ENCODE results near the gene ARMCX2. TPM values are rescaled to one million over a fixed set of nuclear protein-coding genes. Genes with fewer than 3 reads are reported as not detected.

ARMCX2 gene
- total and polyA plus RNA-seq, 4 donors: 13.5 to 58.4 (median 24.2) TPM

DNA sequence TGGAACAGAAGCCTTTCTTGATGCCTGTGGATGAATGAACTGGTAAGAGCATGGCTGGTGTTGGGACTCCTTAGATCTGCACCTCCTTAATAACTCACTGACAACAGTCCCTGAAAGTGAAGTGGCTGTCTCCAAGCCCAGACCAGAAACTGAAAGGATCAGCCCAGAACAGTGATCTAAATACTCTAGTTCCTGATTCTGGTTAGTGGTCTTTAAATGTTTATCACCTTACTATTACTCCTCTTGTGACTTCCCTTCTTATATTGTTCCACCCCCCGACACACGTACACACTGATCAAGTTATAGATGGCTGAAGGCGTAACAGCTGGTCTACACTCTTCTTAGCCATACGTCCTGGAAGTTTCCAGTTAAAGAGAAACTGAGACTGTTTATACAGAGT, 33.8 kb upstream of the ARMCX2 start:
- ATAC-seq (ENCODE audit: insufficient read depth, low FRiP score) (no peak), DNase-seq (no peak)
- 67 to 75% methylated on average over 4 of the region's 4 CpGs for WGBS, 2 donors
- H3K4me3 ChIP-seq: no peak overlapping the region
- H3K4me1 ChIP-seq (ENCODE audit: control insufficient read depth in 5 of 5, insufficient read depth in 5 of 5, low read length in 5 of 5): no peaks in the 10 kb centered on the region
- H3K9me3 ChIP-seq (ENCODE audit: control insufficient read depth in 4 of 4, insufficient read depth in 3 of 4, low read length in 3 of 4): peaks cover 0 to 2% (median 0%) of the 10 kb centered on the region in 4 donors
- H3K27me3 ChIP-seq (ENCODE audit: control insufficient read depth in 3 of 3, insufficient read depth in 3 of 3, low read length in 2 of 3): peaks cover 0 to 23% (median 7%) of the 10 kb centered on the region in 3 donors
- TF ChIP-seq, protein P1, sequence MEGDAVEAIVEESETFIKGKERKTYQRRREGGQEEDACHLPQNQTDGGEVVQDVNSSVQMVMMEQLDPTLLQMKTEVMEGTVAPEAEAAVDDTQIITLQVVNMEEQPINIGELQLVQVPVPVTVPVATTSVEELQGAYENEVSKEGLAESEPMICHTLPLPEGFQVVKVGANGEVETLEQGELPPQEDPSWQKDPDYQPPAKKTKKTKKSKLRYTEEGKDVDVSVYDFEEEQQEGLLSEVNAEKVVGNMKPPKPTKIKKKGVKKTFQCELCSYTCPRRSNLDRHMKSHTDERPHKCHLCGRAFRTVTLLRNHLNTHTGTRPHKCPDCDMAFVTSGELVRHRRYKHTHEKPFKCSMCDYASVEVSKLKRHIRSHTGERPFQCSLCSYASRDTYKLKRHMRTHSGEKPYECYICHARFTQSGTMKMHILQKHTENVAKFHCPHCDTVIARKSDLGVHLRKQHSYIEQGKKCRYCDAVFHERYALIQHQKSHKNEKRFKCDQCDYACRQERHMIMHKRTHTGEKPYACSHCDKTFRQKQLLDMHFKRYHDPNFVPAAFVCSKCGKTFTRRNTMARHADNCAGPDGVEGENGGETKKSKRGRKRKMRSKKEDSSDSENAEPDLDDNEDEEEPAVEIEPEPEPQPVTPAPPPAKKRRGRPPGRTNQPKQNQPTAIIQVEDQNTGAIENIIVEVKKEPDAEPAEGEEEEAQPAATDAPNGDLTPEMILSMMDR (IDR thresholded peaks at IDR 0.05; ENCODE audit: control extremely low read depth, extremely low read depth): no peak
- no peak overlapping the region for H3K27ac ChIP-seq (ENCODE audit: low read depth in 1 of 2, low read length in 1 of 2)
- no peak overlapping the region for H3K9ac ChIP-seq (ENCODE audit: insufficient read depth in 1 of 2, low read length in 2 of 2)
- no peaks in the 10 kb centered on the region for H3K36me3 ChIP-seq (ENCODE audit: control insufficient read depth in 4 of 4, insufficient read depth in 4 of 4, low read length in 4 of 4)

DNA sequence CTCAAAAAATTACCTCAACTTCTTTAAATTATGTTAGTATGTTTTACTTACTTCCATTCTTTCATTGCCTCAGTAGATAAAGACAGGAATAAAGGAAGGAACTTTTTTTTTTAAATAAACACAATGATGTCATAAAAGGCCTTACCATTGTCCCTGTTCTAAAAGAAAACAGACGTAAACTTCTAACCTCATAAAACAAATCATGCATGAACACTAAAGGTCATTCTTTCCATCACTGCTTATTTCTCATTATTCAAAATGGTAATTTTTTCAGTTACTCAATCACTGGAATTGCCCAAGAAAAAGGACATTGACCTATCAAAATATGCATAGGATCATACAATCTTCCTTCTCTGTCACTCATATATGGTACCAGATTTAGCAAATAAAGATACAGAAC, 32.2 kb upstream of the ARMCX2 start:
- H3K36me3 ChIP-seq (ENCODE audit: control insufficient read depth in 4 of 4, insufficient read depth in 4 of 4, low read length in 4 of 4): no peaks in the 10 kb centered on the region
- no peak overlapping the region for H3K27ac ChIP-seq (ENCODE audit: low read depth in 1 of 2, low read length in 1 of 2)
- H3K4me3 ChIP-seq: no peak overlapping the region
- peaks cover 0 to 1% (median 0%) of the 10 kb centered on the region in 4 donors for H3K9me3 ChIP-seq (ENCODE audit: control insufficient read depth in 4 of 4, insufficient read depth in 3 of 4, low read length in 3 of 4)
- WGBS, 2 donors: 59 to 65% methylated on average over 1 of the region's 1 CpG
- H3K27me3 ChIP-seq (ENCODE audit: control insufficient read depth in 3 of 3, insufficient read depth in 3 of 3, low read length in 2 of 3): peaks cover 3 to 29% (median 7%) of the 10 kb centered on the region in 3 donors
- DNase-seq (no peak), ATAC-seq (ENCODE audit: insufficient read depth, low FRiP score) (no peak)
- no peak overlapping the region for H3K9ac ChIP-seq (ENCODE audit: insufficient read depth in 1 of 2, low read length in 2 of 2)
- TF ChIP-seq, protein P1 (IDR thresholded peaks at IDR 0.05; ENCODE audit: control extremely low read depth, extremely low read depth): no peak
- no peaks in the 10 kb centered on the region for H3K4me1 ChIP-seq (ENCODE audit: control insufficient read depth in 5 of 5, insufficient read depth in 5 of 5, low read length in 5 of 5)

DNA sequence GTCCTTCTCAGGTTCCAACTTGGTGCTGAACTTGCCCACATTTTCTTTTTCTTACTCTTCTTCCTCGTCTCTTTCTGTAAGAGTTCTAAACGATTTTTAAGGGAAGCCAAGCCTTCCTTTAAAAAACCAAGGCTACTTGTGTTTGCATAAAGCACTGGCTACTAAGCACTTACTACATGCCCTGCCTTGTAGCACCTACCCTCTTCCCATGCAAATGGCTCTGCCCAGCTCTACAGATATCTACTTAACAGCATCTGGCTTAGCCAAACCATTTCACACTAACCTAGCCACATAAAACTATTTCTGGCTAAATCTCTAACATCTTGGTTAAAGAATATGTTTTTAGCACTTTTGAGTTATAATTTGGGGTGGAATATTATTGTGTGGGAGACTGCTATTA, 26.9 kb upstream of the ARMCX2 start:
- H3K27ac ChIP-seq (ENCODE audit: low read depth in 1 of 2, low read length in 1 of 2): no peak overlapping the region
- H3K9me3 ChIP-seq (ENCODE audit: control insufficient read depth in 4 of 4, insufficient read depth in 3 of 4, low read length in 3 of 4): no peaks in the 10 kb centered on the region
- no peak overlapping the region for H3K9ac ChIP-seq (ENCODE audit: insufficient read depth in 1 of 2, low read length in 2 of 2)
- WGBS, 2 donors: 53 to 59% methylated on average over 2 of the region's 2 CpGs
- no peak overlapping the region for H3K4me3 ChIP-seq
- DNase-seq: no peak
- TF ChIP-seq, protein P1 (IDR thresholded peaks at IDR 0.05; ENCODE audit: control extremely low read depth, extremely low read depth): no peak
- H3K27me3 ChIP-seq (ENCODE audit: control insufficient read depth in 3 of 3, insufficient read depth in 3 of 3, low read length in 2 of 3): peaks cover 3 to 32% (median 7%) of the 10 kb centered on the region in 3 donors
- no peak for ATAC-seq (ENCODE audit: insufficient read depth, low FRiP score)
- no peaks in the 10 kb centered on the region for H3K36me3 ChIP-seq (ENCODE audit: control insufficient read depth in 4 of 4, insufficient read depth in 4 of 4, low read length in 4 of 4)
- H3K4me1 ChIP-seq (ENCODE audit: control insufficient read depth in 5 of 5, insufficient read depth in 5 of 5, low read length in 5 of 5): no peaks in the 10 kb centered on the region

DNA sequence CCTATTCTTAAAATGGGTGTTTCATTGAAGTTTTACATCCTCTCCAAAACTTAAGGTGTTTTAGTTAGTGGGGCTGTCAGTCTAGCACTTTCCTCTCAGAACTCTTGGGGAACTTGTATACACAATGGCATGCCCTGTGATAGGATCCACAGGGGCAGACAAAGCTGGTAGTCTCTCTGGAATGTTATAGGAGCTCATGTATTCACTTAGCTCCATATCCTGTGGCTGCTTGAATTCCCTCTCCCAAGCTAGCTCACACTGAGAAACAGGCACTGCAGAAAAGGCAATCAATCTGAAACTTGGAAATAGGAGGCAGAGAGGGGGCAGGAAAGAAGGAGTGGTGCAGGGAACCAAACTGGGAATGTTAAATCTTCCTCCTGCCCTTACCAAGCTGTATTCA, 26.3 kb upstream of the ARMCX2 start:
- Histone ChIP-seq H3K9me3 (ENCODE audit: control insufficient read depth in 4 of 4, insufficient read depth in 3 of 4, low read length in 3 of 4) (no peaks in the 10 kb centered on the region), H3K4me1 (ENCODE audit: control insufficient read depth in 5 of 5, insufficient read depth in 5 of 5, low read length in 5 of 5) (no peaks in the 10 kb centered on the region), H3K4me3 (no peak overlapping the region), H3K27ac (ENCODE audit: low read depth in 1 of 2, low read length in 1 of 2) (no peak overlapping the region), H3K27me3 (ENCODE audit: control insufficient read depth in 3 of 3, insufficient read depth in 3 of 3, low read length in 2 of 3) (peaks cover 3 to 29% (median 7%) of the 10 kb centered on the region in 3 donors), H3K36me3 (ENCODE audit: control insufficient read depth in 4 of 4, insufficient read depth in 4 of 4, low read length in 4 of 4) (no peaks in the 10 kb centered on the region), H3K9ac (ENCODE audit: insufficient read depth in 1 of 2, low read length in 2 of 2) (no peak overlapping the region)
- no peak for ATAC-seq (ENCODE audit: insufficient read depth, low FRiP score)
- TF ChIP-seq, protein P1 (IDR thresholded peaks at IDR 0.05; ENCODE audit: control extremely low read depth, extremely low read depth): no peak
- DNase-seq: no peak
